Activated T-cell treated with anti-CD3 and anti-CD28 coated beads for 4 hours (primary cell): Measurements from ENCODE around the gene MOK.
"Not testable (repeated sequence)": the region's sequence is repeated elsewhere in the genome, so short reads cannot be mapped to it uniquely, and the experiment has no call there.

ENCODE experiments used
- DNase-seq: peaks from one replicate; pipeline ENCODE4 v3.0.0-alpha.2; 2020

MOK gene

DNA sequence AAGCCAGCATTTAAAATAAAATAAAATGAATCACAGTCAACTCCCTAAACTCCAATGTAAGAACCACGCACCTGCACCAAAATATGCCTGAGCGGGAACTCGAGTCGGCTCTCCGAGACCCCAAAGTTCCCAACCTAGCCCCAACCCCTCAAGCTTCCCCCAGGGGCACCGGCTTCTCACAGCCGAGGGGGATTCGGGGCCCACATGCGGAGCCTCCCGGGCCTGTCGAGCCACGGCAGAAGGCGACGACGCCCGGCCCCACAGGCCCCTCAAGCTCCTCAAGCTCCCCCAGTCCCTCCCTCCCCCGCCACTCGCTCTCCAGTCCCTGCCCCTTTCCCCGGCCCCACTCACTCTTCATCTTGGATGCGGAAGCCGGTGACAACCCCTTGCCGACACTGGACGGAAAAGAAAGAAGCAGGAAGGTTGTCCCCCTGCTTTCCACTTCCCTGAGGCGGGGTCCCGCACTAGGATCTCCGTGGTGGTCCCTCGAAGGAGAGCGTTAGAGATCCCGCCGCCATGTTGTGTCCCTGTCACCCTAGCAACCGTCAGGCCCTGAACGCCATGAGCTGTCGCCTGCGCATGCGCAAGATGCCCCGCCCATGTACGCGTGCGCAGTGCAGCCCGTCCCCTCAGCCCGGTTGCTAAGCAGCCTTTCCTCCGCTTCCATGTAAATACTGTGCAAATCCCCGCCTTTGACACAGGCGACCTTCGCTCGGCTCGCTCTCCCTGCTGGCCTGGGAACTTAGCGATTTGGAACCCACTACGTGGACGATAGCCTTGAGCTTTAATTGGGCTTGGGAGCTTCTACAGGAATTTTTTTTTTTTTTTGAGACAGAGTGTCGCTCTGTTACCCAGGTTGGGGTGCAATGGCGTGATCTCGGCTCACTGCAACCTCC lies at the start of gene MOK:
Gene MOK, minus strand, starts transcription at position 554 of the 896 bp plus-strand sequence. Its CDS starts 196 bp downstream, at position 358.
- peak; percentile 96 for DNase-seq

DNA sequence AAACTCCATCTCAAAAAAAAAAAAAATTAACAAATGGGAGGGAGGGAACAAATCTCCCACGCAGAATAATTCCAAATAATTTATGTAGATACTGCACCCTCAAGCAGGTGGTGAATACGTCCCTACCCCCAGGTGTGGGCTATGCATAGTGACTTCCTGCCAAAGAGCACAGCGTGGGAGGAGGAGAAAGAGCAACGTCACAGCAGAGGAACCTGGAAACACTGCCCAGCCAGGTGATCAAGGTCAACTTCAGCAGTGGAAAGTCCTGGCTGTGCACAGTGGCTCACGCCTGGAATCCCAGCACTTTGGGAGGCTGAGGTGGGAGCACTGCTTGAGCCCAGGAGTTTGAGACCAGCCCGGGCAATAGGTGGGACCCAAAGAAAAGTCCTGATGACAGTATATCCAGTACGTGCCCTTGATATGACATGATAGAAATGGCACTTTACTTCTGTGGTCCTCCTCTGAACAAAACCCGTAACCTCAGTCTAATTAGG lies 48.2 kb upstream of the MOK start:
- no peak for DNase-seq

GRCh38 chr14:102352213-102352612 lies 47.2 kb upstream of the MOK start:
- no peak for DNase-seq

DNA sequence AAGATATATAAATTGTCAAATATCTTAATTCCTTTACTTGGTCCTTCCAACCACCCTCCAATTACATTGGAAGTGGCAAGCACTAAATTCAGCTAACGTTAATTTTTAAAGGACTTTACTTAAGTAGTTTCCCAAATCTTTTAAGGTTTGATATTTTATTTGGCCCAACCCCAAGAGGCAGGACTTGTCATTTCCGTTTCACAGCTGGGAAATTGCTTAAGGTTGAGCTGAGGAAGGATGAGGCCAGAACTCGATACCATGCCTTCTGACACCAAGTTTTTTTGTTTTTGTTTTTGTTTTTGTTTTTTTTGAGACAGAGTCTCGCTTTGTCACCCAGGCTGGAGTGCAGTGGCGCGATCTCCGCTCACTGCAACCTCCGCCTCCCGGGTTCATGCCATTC lies 46.6 kb upstream of the MOK start:
- DNase-seq = not testable (repeated sequence)

GRCh38 chr14:102351023-102351422 lies 46.1 kb upstream of the MOK start:
- DNase-seq = no peak

DNA sequence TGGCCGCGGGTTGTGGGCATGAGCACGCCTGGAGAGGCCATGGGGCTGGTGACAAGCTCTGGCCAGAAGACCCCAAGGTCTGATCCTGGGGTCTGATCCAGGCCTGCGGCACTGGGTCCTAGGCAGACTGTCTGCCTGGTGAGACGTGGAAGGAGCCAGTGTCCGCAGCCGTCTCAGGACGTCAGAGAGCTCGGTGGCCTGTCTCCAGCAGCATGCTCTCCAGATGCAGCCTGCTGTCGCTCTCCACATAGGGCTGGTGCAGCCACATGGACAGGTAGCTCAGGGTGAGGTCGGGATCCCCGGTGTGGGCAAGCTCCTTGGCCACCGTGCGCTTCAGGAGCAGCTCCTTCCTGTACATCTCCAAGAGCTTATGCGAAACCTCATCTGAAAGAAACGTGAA lies 43.4 kb upstream of the MOK start:
- no peak for DNase-seq

GRCh38 chr14:102346645-102347044 lies 41.7 kb upstream of the MOK start:
- DNase-seq = no peak

- DNase-seq = no peak
Observed at GRCh38 chr14:102345232-102345631, 40.3 kb upstream of the MOK start.

DNA sequence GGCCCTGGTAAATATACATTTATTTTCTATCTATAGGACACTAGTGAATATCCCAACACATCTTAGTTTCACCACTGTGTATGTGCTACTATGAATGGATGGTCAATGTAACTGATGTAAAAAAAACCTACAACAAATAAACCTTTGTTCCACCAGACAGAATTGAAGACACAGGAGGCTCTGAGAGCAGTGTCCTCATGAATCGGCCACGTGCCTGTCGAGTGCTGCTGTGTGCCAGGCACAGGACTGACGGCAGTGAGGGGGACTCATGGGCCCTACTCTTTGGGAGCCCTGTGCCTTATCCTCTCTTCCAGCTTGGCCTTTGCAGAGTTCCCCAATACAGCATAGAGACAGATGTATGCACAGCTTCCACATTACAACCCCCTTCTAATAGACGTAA lies 39.5 kb upstream of the MOK start:
- DNase-seq = no peak

DNA sequence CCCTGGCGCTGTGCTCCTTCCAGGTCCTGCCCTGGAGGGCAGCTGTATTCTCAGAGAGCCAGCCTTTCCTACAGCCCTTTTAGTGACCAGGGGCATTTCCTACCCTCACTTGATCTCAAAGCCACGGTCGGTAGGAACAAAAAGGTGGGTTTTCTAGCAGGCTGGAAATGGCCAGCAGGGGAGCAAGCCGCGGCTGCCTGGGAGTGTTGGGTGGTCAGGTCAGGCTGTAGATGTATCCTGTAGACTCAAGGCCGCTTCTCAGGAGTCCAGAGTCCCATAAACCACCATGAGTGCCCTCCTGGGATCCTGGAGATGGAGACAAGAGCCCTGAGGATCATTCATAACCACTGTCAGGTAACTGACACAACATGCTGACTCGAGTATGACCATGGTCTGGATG lies 39.1 kb upstream of the MOK start:
- DNase-seq = no peak

DNA sequence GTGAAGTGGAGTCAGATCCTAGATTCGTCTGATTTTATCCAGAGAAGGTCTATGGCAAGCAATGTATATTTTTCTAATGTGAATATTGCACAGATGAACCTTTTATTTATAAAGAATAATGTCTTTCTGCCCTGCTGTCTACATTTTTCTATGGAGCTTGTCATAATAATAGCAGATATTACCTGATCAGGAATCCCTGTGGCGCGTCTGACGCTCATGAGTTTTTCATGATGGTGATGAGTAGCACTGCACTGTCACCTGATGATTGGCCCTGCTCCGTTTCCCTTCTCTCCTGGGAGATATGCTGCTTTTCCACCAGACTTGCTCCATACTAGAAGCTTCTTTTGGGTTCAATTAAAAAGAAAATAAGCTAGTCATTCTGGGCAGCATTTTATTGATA lies 37.3 kb upstream of the MOK start:
- DNase-seq = no peak

GRCh38 chr14:102341566-102341965 lies 36.6 kb upstream of the MOK start:
- DNase-seq = no peak

DNA sequence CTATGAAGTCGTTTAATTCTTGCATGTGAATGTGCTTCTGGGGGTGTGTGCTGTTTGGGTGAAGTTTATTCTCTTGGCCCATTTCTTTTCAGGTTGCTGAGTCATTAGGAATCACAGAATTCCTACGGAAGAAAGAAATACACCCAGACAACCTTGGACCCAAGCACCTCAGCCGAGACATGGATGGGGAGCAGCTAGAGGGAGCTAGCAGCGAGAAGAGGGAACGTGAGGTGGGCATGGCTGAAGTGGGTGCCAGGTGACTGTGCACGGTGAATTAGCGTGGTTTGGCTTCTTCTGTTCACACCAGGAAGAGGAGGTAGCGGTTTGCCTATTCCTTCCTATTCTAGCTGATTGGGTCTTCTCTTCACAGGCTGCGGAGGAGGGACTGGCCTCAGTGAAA lies 33.8 kb upstream of the MOK start:
- no peak for DNase-seq

- no peak for DNase-seq
Observed at GRCh38 chr14:102335163-102335562, 30.2 kb upstream of the MOK start.

- no peak for DNase-seq
Observed at GRCh38 chr14:102333795-102334705, 29.1 kb upstream of the MOK start.

- DNase-seq = no peak
Observed at GRCh38 chr14:102333390-102333789, 28.4 kb upstream of the MOK start.

DNA sequence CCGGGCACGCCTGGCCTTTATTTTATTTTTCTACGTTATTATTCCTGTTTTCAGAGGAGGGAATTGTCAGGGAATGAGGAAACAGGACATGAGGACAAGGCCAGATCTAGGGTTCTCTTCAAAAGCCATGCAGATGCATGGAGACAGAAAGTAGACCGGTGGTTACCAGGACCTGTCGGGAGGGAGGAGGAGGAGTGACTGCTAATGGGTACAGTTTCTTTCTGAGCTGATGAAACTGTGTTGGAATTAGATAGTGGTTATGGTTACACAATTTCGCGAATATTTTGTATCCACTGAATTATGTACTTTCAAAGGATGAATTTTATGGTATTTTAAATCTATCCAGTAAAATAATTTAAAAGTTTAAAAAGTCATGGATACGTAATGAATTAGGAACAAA lies 25.8 kb upstream of the MOK start:
- no peak for DNase-seq

DNA sequence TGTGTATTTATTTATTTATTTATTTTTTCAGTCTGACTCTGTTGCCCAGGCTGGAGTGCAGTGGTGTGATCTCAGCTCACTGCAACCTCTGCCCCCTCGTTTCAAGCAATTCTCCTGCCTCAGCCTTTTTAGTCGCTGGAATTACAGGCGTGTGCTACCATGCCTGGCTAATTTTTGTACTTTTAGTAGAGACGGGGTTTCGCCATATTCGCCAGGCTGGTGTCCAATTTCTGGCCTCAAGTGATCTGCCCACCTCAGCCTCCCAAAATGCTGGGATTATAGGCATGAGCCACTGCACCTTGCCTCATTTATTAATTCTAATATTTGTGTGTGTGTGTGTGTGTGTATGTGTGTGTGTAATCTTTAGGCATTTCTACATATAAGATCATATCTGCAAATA lies 24.4 kb upstream of the MOK start:
- not testable (repeated sequence) for DNase-seq

DNA sequence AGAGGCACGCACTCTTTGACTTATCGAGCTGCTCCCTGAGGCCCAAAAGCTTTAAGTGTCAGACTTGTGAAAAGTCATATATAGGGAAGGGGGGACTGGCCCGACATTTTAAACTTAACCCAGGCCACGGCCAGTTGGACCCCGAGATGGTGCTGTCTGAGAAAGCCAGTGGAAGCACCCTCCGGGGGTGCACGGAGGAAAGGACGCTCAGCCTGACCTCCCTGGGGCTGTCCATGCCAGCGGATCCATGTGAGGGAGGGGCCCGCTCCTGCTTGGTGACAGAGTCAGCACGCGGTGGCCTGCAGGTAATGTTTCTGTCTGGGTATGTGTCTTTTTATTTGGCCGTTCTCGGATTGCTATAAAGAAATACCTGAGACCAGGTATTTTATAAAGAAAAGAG lies 21.6 kb upstream of the MOK start:
- DNase-seq = no peak

GRCh38 chr14:102325791-102326345 lies 20.9 kb upstream of the MOK start:
- DNase-seq = no peak

DNA sequence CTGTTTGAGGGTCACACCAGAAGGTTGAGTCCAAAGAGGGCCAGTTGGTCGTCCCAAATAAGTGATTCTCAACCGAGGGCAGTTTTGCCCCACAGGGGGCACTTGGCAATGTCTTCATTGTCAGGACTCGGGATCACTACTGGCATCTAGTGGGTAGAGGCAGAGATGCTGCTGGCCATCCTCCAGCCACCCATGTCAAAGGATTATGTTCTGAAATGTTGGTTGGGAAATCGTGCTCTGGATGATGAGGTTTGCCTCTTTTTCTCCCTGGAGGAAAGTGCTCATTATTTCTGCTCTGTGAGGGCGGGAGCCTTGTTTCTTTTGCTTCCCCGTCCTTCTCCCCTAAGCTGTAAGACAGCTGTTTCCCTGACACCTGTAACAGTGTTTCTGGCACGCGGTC lies 18.1 kb upstream of the MOK start:
- DNase-seq = no peak

DNA sequence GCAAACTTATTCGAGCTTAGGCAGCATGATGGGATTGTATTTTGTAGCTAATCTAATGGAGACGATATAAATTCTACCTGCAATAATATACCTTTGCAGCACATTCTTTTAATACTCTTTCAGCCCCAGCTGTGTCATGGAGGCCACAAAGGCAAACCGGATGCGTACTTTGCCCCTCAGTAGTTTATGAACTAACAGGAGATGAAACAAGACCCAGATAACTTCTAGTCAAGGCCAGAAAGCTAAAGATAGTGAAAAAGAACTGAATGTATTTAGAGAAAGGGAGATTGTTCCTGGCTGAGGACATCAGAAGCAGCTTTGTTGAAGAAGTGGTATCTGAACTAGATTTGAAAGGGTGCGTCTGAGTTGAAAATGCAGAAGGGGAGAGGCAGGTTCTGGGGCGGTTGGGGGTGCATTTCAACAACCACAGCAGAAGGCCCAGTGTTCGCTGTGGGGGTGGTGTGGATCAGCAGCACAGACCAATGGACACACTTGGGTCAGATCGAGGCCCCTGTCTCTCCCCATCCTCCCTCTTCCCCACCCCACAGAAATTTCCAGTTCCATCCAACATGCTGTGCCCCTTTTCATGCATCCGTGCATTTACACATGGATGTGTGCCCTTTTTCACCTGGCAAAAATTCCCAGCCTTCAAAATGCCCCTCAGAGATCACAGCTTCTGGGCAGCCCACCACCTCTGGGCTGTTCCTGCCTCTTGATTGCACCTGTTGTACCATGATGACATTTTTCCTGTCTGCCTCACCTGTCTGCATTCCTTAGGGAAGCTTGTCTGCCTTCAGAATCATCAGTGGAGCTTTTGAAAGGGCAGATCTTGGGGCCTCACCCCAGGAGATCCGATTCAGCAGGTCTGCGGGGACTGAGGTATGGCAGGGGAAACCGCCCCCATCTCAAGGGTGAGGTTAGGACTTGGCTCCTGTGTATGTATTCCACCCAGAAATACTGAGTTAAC lies 16.8 kb upstream of the MOK start:
- DNase-seq = no peak
